ENCODE measurements around the gene PRIMA1. TPM values are rescaled to one million over a fixed set of nuclear protein-coding genes. Genes with fewer than 3 reads are reported as not detected.

The PRIMA1 gene
- polyA plus RNA-seq, 3 donors from 2014 or later, result not detected

DNA sequence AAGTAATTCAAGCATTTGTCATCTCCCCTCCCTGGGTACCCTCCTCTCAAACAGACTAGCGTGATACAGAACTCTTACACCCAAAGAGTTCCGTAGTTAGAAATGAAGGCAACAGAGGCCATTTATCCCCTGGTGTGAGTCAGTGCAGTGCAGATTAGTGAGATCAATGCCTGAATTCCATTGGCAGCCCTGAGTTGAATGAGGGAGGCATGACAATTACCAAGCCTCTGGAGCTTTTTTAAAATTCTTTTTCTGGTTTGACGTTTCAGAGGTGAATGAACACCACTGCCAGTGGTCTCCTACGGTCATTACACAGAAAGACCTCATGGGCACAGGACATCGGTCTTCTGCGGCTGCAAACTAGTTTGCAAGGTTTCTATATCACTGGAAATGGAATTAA lies 94.4 kb downstream of the PRIMA1 start:
- Mint-ChIP-seq H3K27me3 (ENCODE audit: low read depth in 3 of 3) (peaks cover 3 to 5% (median 5%) of the 10 kb centered on the region in 3 donors), H3K36me3 (no peaks in the 10 kb centered on the region), H3K9me3 (peaks cover 0 to 3% (median under 1%) of the 10 kb centered on the region in 6 donors), H3K27ac (no peak overlapping the region), H3K4me1 (no peaks in the 10 kb centered on the region), H3K4me3 (no peak overlapping the region)
- no peak for DNase-seq

DNA sequence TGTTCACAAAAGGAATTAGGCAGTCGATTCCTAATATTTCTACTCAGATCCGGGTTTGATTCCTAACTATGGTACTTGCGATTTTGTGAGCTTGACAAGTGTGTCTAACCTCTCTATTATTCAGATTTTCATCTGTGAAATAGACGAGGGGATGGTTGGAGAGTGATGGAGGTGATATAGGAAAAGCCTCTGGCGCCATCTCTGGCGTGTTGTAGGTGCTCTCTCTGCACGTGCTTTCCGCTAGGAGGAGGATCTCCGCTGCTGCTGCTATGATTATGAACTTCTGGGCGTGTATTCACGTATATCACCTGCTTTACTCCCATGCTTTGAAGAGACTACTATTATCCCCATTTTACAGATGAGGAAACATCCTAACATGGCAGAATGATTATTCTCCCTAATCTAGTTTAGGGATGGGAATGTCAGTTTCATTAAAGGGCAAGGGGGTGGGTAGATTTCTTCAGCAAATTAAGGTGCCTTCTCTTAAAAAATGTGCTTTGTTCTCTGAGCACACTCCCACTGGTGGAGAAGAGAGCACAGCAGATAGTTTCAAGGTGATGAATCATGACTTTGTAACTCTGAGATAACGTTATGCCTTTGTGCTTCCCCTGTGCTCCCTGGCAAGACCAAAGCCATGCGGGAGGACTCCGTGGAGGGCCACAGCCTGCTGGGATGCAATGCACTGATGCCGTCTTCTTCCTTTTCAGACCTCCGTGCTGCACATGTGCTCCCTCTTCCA lies 97.1 kb downstream of the PRIMA1 start:
- H3K36me3 Mint-ChIP-seq, result no peaks in the 10 kb centered on the region
- H3K4me1 Mint-ChIP-seq, result no peaks in the 10 kb centered on the region
- peaks cover 0 to 2% (median 0%) of the 10 kb centered on the region in 6 donors for H3K9me3 Mint-ChIP-seq
- no peak overlapping the region for H3K4me3 Mint-ChIP-seq
- no peak overlapping the region for H3K27ac Mint-ChIP-seq
- DNase-seq, result no peak
- H3K27me3 Mint-ChIP-seq (ENCODE audit: low read depth in 3 of 3), result peaks cover 3 to 9% (median 7%) of the 10 kb centered on the region in 3 donors

DNA sequence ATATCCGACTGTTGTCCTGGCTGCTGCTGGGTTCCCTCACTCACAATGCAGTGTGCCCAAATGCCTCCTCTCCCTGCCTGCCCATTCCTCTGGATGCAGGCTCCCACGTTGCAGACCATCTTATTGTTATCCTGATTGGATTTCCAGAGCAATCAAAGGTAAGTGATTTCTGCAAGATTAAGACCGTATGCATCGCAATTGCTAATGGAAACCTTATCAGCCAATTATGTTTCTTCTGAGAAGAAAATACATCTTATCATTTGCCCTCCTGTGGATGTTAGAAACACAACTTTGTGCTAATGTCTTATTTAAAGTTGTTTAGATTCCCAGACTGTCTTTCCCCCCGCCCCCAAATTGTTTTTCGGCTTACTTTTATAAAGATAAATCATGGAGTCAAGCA lies 98.1 kb downstream of the PRIMA1 start:
- Mint-ChIP-seq H3K9me3 (peaks cover 0 to 2% (median 0%) of the 10 kb centered on the region in 6 donors), H3K4me1 (no peaks in the 10 kb centered on the region), H3K36me3 (no peaks in the 10 kb centered on the region), H3K27ac (no peak overlapping the region), H3K27me3 (ENCODE audit: low read depth in 3 of 3) (peaks cover 3 to 9% (median 7%) of the 10 kb centered on the region in 3 donors), H3K4me3 (no peak overlapping the region)
- no peak for DNase-seq

- Mint-ChIP-seq H3K9me3 (peaks cover 0 to 2% (median 0%) of the 10 kb centered on the region in 6 donors), H3K27ac (no peak overlapping the region), H3K4me3 (no peak overlapping the region), H3K4me1 (no peaks in the 10 kb centered on the region), H3K36me3 (no peaks in the 10 kb centered on the region), H3K27me3 (ENCODE audit: low read depth in 3 of 3) (peaks cover 3 to 7% (median 7%) of the 10 kb centered on the region in 3 donors)
- DNase-seq, result no peak
These were observed 99.5 kb downstream of the PRIMA1 start for GRCh38 chr14:93688820-93689219.

DNA sequence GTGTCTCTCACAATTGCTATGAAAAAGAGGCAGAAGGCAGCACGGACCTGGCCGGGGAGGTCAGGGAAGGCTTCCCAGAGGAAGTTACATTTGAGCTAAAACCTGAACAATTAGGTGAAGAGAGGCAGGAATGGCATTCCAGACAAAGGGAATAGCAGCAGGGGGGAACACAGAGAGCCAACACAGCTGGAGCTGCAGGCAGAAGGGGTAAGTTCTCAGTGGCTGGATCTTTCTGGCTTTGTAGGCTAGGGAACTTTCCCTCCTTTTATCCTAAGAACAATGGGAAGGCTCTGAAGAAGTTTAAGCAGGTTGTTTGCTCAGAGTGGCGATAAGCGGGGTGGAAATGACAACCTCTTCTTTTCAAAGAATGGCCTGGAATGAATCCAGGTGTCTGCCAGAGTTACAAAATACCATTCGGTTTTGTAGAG lies 100.0 kb downstream of the PRIMA1 start:
- Mint-ChIP-seq H3K9me3 (peaks cover 0 to 2% (median 0%) of the 10 kb centered on the region in 6 donors), H3K27me3 (ENCODE audit: low read depth in 3 of 3) (peaks cover 1 to 7% (median 7%) of the 10 kb centered on the region in 3 donors), H3K4me1 (no peaks in the 10 kb centered on the region), H3K27ac (no peak overlapping the region), H3K36me3 (no peaks in the 10 kb centered on the region), H3K4me3 (no peak overlapping the region)
- no peak for DNase-seq

GRCh38 chr14:93686268-93686667 lies 102.0 kb downstream of the PRIMA1 start:
- no peak for DNase-seq
- H3K4me3 Mint-ChIP-seq, result no peak overlapping the region
- peaks cover 0 to 9% (median 7%) of the 10 kb centered on the region in 3 donors for H3K27me3 Mint-ChIP-seq (ENCODE audit: low read depth in 3 of 3)
- no peaks in the 10 kb centered on the region for H3K36me3 Mint-ChIP-seq
- H3K4me1 Mint-ChIP-seq, result no peaks in the 10 kb centered on the region
- H3K27ac Mint-ChIP-seq, result no peak overlapping the region
- peaks cover 0 to 2% (median 0%) of the 10 kb centered on the region in 6 donors for H3K9me3 Mint-ChIP-seq

GRCh38 chr14:93685121-93685895 lies 103.0 kb downstream of the PRIMA1 start:
- Mint-ChIP-seq H3K4me1 (no peaks in the 10 kb centered on the region), H3K36me3 (no peaks in the 10 kb centered on the region), H3K9me3 (peaks cover 0 to 2% (median 0%) of the 10 kb centered on the region in 6 donors), H3K4me3 (no peak overlapping the region), H3K27me3 (ENCODE audit: low read depth in 3 of 3) (peaks cover 0 to 7% (median 7%) of the 10 kb centered on the region in 3 donors), H3K27ac (no peak overlapping the region)
- DNase-seq, result no peak

DNA sequence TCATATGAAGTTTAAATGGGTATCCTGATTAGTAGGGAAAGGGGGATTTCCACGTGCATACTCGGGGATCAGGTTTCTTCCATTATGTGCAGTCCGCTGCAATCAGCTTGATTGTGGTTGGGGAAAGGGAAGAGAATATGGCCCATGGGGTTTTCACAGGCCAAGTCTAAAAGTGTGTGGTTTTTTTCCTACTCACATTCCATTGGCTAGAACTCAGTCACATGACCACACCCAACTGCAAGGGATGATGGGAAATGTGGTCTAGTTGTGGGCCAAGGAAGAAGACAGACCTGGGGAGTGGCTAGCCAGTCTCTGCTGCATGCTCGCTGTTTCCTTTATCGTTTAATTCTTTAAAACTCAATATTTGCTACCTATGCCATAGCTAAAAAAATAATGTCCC lies 105.1 kb downstream of the PRIMA1 start:
- Mint-ChIP-seq H3K4me1 (no peaks in the 10 kb centered on the region), H3K27ac (no peak overlapping the region), H3K36me3 (no peaks in the 10 kb centered on the region), H3K27me3 (ENCODE audit: low read depth in 3 of 3) (peaks cover 0 to 5% (median 2%) of the 10 kb centered on the region in 3 donors), H3K9me3 (no peaks in the 10 kb centered on the region), H3K4me3 (no peak overlapping the region)
- DNase-seq, result no peak

- Mint-ChIP-seq H3K27me3 (ENCODE audit: low read depth in 3 of 3) (peaks cover 0 to 2% (median 2%) of the 10 kb centered on the region in 3 donors), H3K9me3 (no peaks in the 10 kb centered on the region), H3K36me3 (no peaks in the 10 kb centered on the region), H3K27ac (no peak overlapping the region), H3K4me1 (no peaks in the 10 kb centered on the region), H3K4me3 (no peak overlapping the region)
- DNase-seq, result no peak
These were observed 105.8 kb downstream of the PRIMA1 start for GRCh38 chr14:93682459-93682858.

DNA sequence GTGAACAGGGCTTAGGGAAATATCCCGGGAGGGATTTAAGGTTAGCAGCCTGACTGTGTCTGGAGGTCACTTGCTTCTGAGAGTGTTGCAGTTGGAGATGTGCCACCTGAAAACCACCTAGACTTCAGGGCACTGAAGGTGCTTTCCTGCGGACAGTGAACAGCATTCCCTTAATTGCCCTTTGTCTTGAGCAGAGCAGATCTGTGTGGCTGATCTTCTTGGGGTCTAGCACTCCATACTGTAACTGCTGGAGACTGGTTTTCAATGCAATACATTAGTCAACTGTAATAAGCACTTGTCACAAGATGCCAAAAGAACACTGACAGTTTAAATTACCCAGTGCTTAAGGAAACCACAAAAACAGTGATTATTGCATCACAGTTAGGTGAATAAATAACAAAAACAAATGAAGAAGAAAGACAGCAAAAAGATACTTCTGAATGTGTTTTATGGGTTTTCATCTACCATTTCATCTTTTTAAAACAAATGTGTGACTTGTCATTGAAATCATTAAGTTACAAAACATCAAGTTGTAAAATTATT lies 111.8 kb downstream of the PRIMA1 start:
- H3K4me1 Mint-ChIP-seq, result no peaks in the 10 kb centered on the region
- peaks cover 2 to 12% (median 4%) of the 10 kb centered on the region in 3 donors for H3K27me3 Mint-ChIP-seq (ENCODE audit: low read depth in 3 of 3)
- no peak overlapping the region for H3K4me3 Mint-ChIP-seq
- no peaks in the 10 kb centered on the region for H3K36me3 Mint-ChIP-seq
- H3K9me3 Mint-ChIP-seq, result peaks cover 0 to 2% (median 0%) of the 10 kb centered on the region in 6 donors
- H3K27ac Mint-ChIP-seq, result no peak overlapping the region
- no peak for DNase-seq

GRCh38 chr14:93675651-93676050 lies 112.6 kb downstream of the PRIMA1 start:
- H3K27me3 Mint-ChIP-seq (ENCODE audit: low read depth in 3 of 3), result peaks cover 2 to 12% (median 4%) of the 10 kb centered on the region in 3 donors
- peaks cover 0 to 2% (median 0%) of the 10 kb centered on the region in 6 donors for H3K9me3 Mint-ChIP-seq
- no peaks in the 10 kb centered on the region for H3K4me1 Mint-ChIP-seq
- no peak for DNase-seq
- H3K4me3 Mint-ChIP-seq, result no peak overlapping the region
- no peak overlapping the region for H3K27ac Mint-ChIP-seq
- H3K36me3 Mint-ChIP-seq, result no peaks in the 10 kb centered on the region

DNA sequence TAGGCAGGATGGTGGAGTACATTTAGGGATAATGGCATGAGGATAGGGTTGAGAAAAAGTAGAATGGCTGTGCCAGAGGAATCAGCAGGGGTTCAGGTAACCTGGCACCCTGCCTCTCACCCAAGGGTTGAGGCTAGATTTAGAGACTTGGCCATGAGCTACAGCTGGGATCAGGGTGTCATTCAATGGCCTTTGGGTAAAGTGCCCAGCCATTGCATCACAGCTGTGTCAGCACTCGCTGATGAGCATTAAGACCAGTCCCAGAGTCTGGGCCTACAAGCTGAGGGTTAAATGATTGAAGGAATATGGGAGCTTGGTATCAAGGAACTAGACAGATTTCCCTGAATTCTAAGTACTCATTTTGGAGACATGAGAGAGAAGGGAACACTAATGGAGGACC lies 113.9 kb downstream of the PRIMA1 start:
- DNase-seq, result no peak
- Mint-ChIP-seq H3K4me3 (no peak overlapping the region), H3K36me3 (no peaks in the 10 kb centered on the region), H3K27ac (no peak overlapping the region), H3K27me3 (ENCODE audit: low read depth in 3 of 3) (peaks cover 2 to 12% (median 2%) of the 10 kb centered on the region in 3 donors), H3K9me3 (peaks cover 0 to 2% (median 0%) of the 10 kb centered on the region in 6 donors), H3K4me1 (no peaks in the 10 kb centered on the region)

- no peaks in the 10 kb centered on the region for H3K36me3 Mint-ChIP-seq
- no peaks in the 10 kb centered on the region for H3K4me1 Mint-ChIP-seq
- H3K27ac Mint-ChIP-seq, result no peak overlapping the region
- H3K27me3 Mint-ChIP-seq (ENCODE audit: low read depth in 3 of 3), result peaks cover 2 to 7% (median 6%) of the 10 kb centered on the region in 3 donors
- peaks cover 6 to 24% (median 12%) of the 10 kb centered on the region in 6 donors for H3K9me3 Mint-ChIP-seq
- DNase-seq, result no peak
- H3K4me3 Mint-ChIP-seq, result no peak overlapping the region
These were observed 118.7 kb downstream of the PRIMA1 start for GRCh38 chr14:93669632-93670031.
